HEK293 (cell line): ENCODE measurements around the gene TARS3.

Experiments used
- CTCF ChIA-PET: fragments of 350-600 bp; formaldehyde crosslinking; extraction: SDS; loops from one replicate; lab custom pipeline; 2021; ENCODE audit warnings: antibody characterized with exemption; lab: Yijun Ruan, JAX
- POLR2A ChIA-PET: fragments of 300-600 bp; formaldehyde crosslinking; extraction: SDS; loops from one replicate; lab custom pipeline; 2020; ENCODE audit warnings: antibody characterized with exemption, inconsistent platforms; lab: Yijun Ruan, JAX
- H3K27ac ChIP-seq: fragments of 200-500 bp; sonication (Bioruptor generic); 2 replicates; pipeline ENCODE4 v1.5.1; 2014; ENCODE audit warnings: low read depth, low read length, control low read depth, inconsistent platforms; ENCODE audit errors: extremely low read depth
- H3K36me3 ChIP-seq, 2 experiments: fragments of 200-500 bp in 1 of 2; sonication (Bioruptor generic) in 1 of 2; 1 replicate in 1 of 2; 2 replicates in 1 of 2; pipeline ENCODE4 v1.5.1; 2014 to 2017; ENCODE audit warnings: inconsistent platforms in 2 of 2, low read length in 2 of 2; ENCODE audit not compliant: control insufficient read depth in 2 of 2, insufficient read depth in 1 of 2
- H3K4me1 ChIP-seq: fragments of 200-500 bp; sonication (Bioruptor generic); 2 replicates; pipeline ENCODE4 v1.5.1; 2014; ENCODE audit warnings: mild to moderate bottlenecking, low read length, inconsistent platforms; ENCODE audit not compliant: control insufficient read depth, insufficient read depth
- H3K4me3 ChIP-seq: 2 replicates; pipeline ENCODE4 v1.5.1; 2011; ENCODE audit warnings: low read depth, mild to moderate bottlenecking, control low read depth, low read length, moderate library complexity
- H3K9me3 ChIP-seq: fragments of 200-500 bp; sonication (Bioruptor generic); 2 replicates; pipeline ENCODE4 v1.5.1; 2014; ENCODE audit warnings: low read depth, low read length, inconsistent platforms; ENCODE audit not compliant: control insufficient read depth, insufficient read depth
- CTCF ChIP-seq: fragments of 450-650 bp; formaldehyde crosslinking; IDR thresholded peaks from 2 replicates; pipeline ENCODE4 v1.5.1; 2016; ENCODE audit warnings: missing biosample characterization, missing genetic modification characterization
- EGR2 ChIP-seq: fragments of 450-650 bp; formaldehyde crosslinking; IDR thresholded peaks from 2 replicates; pipeline ENCODE4 v1.5.1; 2016; ENCODE audit warnings: low read depth, missing biosample characterization, missing genetic modification characterization
- FEZF1 ChIP-seq: fragments of 450-650 bp; formaldehyde crosslinking; IDR thresholded peaks from 2 replicates; pipeline ENCODE4 v1.5.1; 2016; ENCODE audit warnings: missing biosample characterization, missing genetic modification characterization
- KLF1 ChIP-seq: fragments of 450-650 bp; formaldehyde crosslinking; IDR thresholded peaks from 2 replicates; pipeline ENCODE4 v1.5.1; 2016; ENCODE audit warnings: missing biosample characterization, missing genetic modification characterization
- KLF9 ChIP-seq: fragments of 450-650 bp; formaldehyde crosslinking; IDR thresholded peaks from 2 replicates; pipeline ENCODE4 v1.5.1; 2016; ENCODE audit warnings: missing biosample characterization, missing genetic modification characterization, low read depth
- MEIS1 ChIP-seq: sonication (generic); formaldehyde crosslinking; IDR thresholded peaks from 2 replicates; pipeline ENCODE4 v1.8.1; 2022; ENCODE audit warnings: missing genetic modification reagents, mild to moderate bottlenecking, borderline replicate concordance
- ZFP37 ChIP-seq: fragments of 450-650 bp; formaldehyde crosslinking; IDR thresholded peaks from 2 replicates; pipeline ENCODE4 v1.5.1; 2016; ENCODE audit warnings: missing biosample characterization, missing genetic modification characterization
- ZNF202 ChIP-seq: fragments of 450-650 bp; formaldehyde crosslinking; IDR thresholded peaks from 2 replicates; pipeline ENCODE4 v1.5.1; 2016; ENCODE audit warnings: missing biosample characterization, missing genetic modification characterization, borderline replicate concordance
- ZNF24 ChIP-seq: fragments of 450-650 bp; formaldehyde crosslinking; IDR thresholded peaks from 2 replicates; pipeline ENCODE4 v1.5.1; 2016; ENCODE audit warnings: missing biosample characterization, missing genetic modification characterization
- ZNF274 ChIP-seq, 2 experiments: fragments of 200-500 bp in 1 of 2; fragments of 450-650 bp in 1 of 2; sonication (Bioruptor generic) in 1 of 2; formaldehyde crosslinking in 1 of 2; IDR thresholded peaks; 2 replicates each; pipeline versions ENCODE4 v1.5.1 to v1.6.1; 2014 to 2016; ENCODE audit warnings: borderline replicate concordance in 1 of 2, inconsistent platforms in 1 of 2, low read length in 1 of 2, missing biosample characterization in 1 of 2, missing genetic modification characterization in 1 of 2
- ZNF350 ChIP-seq: fragments of 450-650 bp; formaldehyde crosslinking; IDR thresholded peaks from 2 replicates; pipeline ENCODE4 v1.5.0; 2017; ENCODE audit warnings: missing biosample characterization, mild to moderate bottlenecking, missing genetic modification characterization
- ZNF362 ChIP-seq: fragments of 450-650 bp; formaldehyde crosslinking; IDR thresholded peaks from 2 replicates; pipeline ENCODE4 v1.5.1; 2016; ENCODE audit warnings: missing biosample characterization, missing genetic modification characterization
- ZNF449 ChIP-seq: fragments of 450-650 bp; formaldehyde crosslinking; IDR thresholded peaks from 2 replicates; pipeline ENCODE4 v1.5.1; 2017; ENCODE audit warnings: missing biosample characterization, mild to moderate bottlenecking, missing genetic modification characterization, moderate library complexity
- ZNF529 ChIP-seq: fragments of 450-650 bp; formaldehyde crosslinking; IDR thresholded peaks from 2 replicates; pipeline ENCODE4 v1.5.1; 2017; ENCODE audit warnings: missing genetic modification characterization, missing biosample characterization; ENCODE audit not compliant: insufficient replicate concordance
- ZNF596 ChIP-seq: fragments of 450-650 bp; IDR thresholded peaks from 2 replicates; pipeline ENCODE4 v1.5.0; 2018; ENCODE audit warnings: missing biosample characterization, mild to moderate bottlenecking, missing genetic modification characterization, moderate library complexity
- ZNF621 ChIP-seq: fragments of 450-650 bp; formaldehyde crosslinking; IDR thresholded peaks from 2 replicates; pipeline ENCODE4 v1.5.1; 2017; ENCODE audit warnings: missing biosample characterization, missing genetic modification characterization
- ZNF670 ChIP-seq: fragments of 450-650 bp; formaldehyde crosslinking; IDR thresholded peaks from 2 replicates; pipeline ENCODE4 v1.5.1; 2016; ENCODE audit warnings: missing biosample characterization, missing genetic modification characterization, low read depth
- ZNF677 ChIP-seq: fragments of 450-650 bp; IDR thresholded peaks from 2 replicates; pipeline ENCODE4 v1.5.0; 2018; ENCODE audit warnings: missing biosample characterization, mild to moderate bottlenecking, missing genetic modification characterization, moderate library complexity
- ZXDB ChIP-seq: fragments of 450-650 bp; formaldehyde crosslinking; IDR thresholded peaks from 2 replicates; pipeline ENCODE4 v1.5.1; 2016; ENCODE audit warnings: missing biosample characterization, missing genetic modification characterization

TARS3 gene

GRCh38 chr15:101724675-101725005 is 367 bp upstream of the TARS3 start (continued):
- no peak for TF ChIP-seq ZNF350 (tag by site-specific recombination)

- TF ChIP-seq KLF1 (tag by site-specific recombination) (no peak), MEIS1 (0 out of 2 replicates have a peak, but pooled peaks have one; percentile 13), FEZF1 (peak; percentile 11; the same call in 1 of the 2 replicates)
- ChIA-PET POLR2A (interaction anchor here (0.6 to 2.5 kb wide), 13 partner anchors 9 to 471 kb away, joined by 3 to 13 read pairs (median 4); partner anchors contain the start of genes CHSY1 and SNRPA1), CTCF (interaction anchor here (0.6 to 1.8 kb wide), 12 partner anchors 8 to 805 kb away, joined by 3 to 10 read pairs (median 4); no protein-coding TSS in a partner anchor)
Measured at GRCh38 chr15:101723171-101723873, 951 bp downstream of the TARS3 start.

GRCh38 chr15:101718896-101719295 is 5.4 kb downstream of the TARS3 start:
- ChIA-PET CTCF (interaction anchor here (0.6 to 1.9 kb wide), 5 partner anchors 8 to 78 kb away, joined by 3 to 8 read pairs (median 3); no protein-coding TSS in a partner anchor), POLR2A (interaction anchor here (1.0 to 1.4 kb wide), 2 partner anchors 22 to 31 kb away, joined by 3 read pairs; no protein-coding TSS in a partner anchor)
- TF ChIP-seq ZNF274 (IDR thresholded peaks at IDR 0.05; ENCODE audit: low read length) (no peak), ZNF274 (tag by site-specific recombination; IDR thresholded peaks at IDR 0.05; ENCODE audit: borderline replicate concordance) (no peak), ZXDB (tag by site-specific recombination) (no peak), CTCF (no peak), KLF9 (tag by site-specific recombination) (no peak), ZNF24 (tag by site-specific recombination) (no peak), ZFP37 (tag by site-specific recombination) (no peak), ZNF677 (tag by site-specific recombination) (no peak), ZNF621 (tag by site-specific recombination) (no peak), ZNF362 (tag by site-specific recombination) (no peak), ZNF529 (tag by site-specific recombination) (no peak), ZNF596 (no peak), ZNF449 (tag by site-specific recombination) (no peak), ZNF202 (tag by site-specific recombination) (no peak), EGR2 (tag by site-specific recombination) (no peak), ZNF670 (no peak)
- no peak overlapping the region for H3K27ac ChIP-seq
- no peaks in the 10 kb centered on the region for H3K9me3 ChIP-seq
- peaks cover 6% of the 10 kb centered on the region for H3K4me1 ChIP-seq
- H3K4me3 ChIP-seq = no peak overlapping the region
- peaks cover 64 to 76% of the 10 kb centered on the region in 2 experiments for H3K36me3 ChIP-seq

More at GRCh38 chr15:101723171-101723873, 951 bp downstream of the TARS3 start:
- peaks cover 6% of the 10 kb centered on the region for H3K4me1 ChIP-seq
- no peaks in the 10 kb centered on the region for H3K9me3 ChIP-seq
- peaks cover 40 to 42% of the 10 kb centered on the region in 2 experiments for H3K36me3 ChIP-seq
- H3K4me3 ChIP-seq = peak overlapping the region; percentile 76
- peak overlapping the region; percentile 93 for H3K27ac ChIP-seq
